ENCODE data around the gene ZFPM1. TPM values are rescaled to one million over a fixed set of nuclear protein-coding genes. Genes with fewer than 3 reads are reported as not detected.
A peak's percentile ranks its signal among the peaks of the same experiment; 100 is the strongest.

The ZFPM1 gene
- total and polyA plus RNA-seq, 4 donors, result 0.19 to 12.8 (median 5.3) TPM

- peaks cover 0 to 3% (median 2%) of the 10 kb centered on the region in 4 donors for H3K36me3 ChIP-seq (ENCODE audit: control insufficient read depth in 4 of 4, insufficient read depth in 3 of 4, low read depth in 1 of 4, low read length in 3 of 4)
Observed at GRCh38 chr16:88522276-88522949, 69.3 kb downstream of the ZFPM1 start.

GRCh38 chr16:88523309-88524161 lies 70.5 kb downstream of the ZFPM1 start:
- 70% methylated on average over 47 of the region's 47 CpGs for WGBS
- Histone ChIP-seq H3K9me3 (ENCODE audit: control insufficient read depth in 4 of 4, low read length in 3 of 4) (no peaks in the 10 kb centered on the region), H3K27me3 (ENCODE audit: control insufficient read depth in 4 of 4, insufficient read depth in 4 of 4, low read length in 3 of 4) (no peaks in the 10 kb centered on the region), H3K27ac (ENCODE audit: low read depth in 1 of 2, low read length in 2 of 2) (no peak overlapping the region), H3K36me3 (ENCODE audit: control insufficient read depth in 4 of 4, insufficient read depth in 3 of 4, low read depth in 1 of 4, low read length in 3 of 4) (peaks cover 0 to 3% (median 2%) of the 10 kb centered on the region in 4 donors), H3K4me3 (ENCODE audit: low read depth in 1 of 3, low read length in 3 of 3) (no peak overlapping the region), H3K9ac (ENCODE audit: low read depth in 1 of 2, low read length in 2 of 2) (no peak overlapping the region), H3K4me1 (ENCODE audit: control insufficient read depth in 4 of 4, insufficient read depth in 4 of 4, low read length in 3 of 4) (peaks cover 7 to 33% (median 11%) of the 10 kb centered on the region in 4 donors)
- TF ChIP-seq NR2F2 (IDR thresholded peaks at IDR 0.05), result no peak
- DNase-seq (ENCODE audit: low spot score), result peak; percentile 73

More at GRCh38 chr16:88522276-88522949, 69.3 kb downstream of the ZFPM1 start:
- H3K27me3 ChIP-seq (ENCODE audit: control insufficient read depth in 4 of 4, insufficient read depth in 4 of 4, low read length in 3 of 4), result no peaks in the 10 kb centered on the region
- H3K4me3 ChIP-seq (ENCODE audit: low read depth in 1 of 3, low read length in 3 of 3), result no peak overlapping the region
- H3K9ac ChIP-seq (ENCODE audit: low read depth in 1 of 2, low read length in 2 of 2), result no peak overlapping the region
- peaks cover 7 to 33% (median 11%) of the 10 kb centered on the region in 4 donors for H3K4me1 ChIP-seq (ENCODE audit: control insufficient read depth in 4 of 4, insufficient read depth in 4 of 4, low read length in 3 of 4)
- no peak for TF ChIP-seq MAX (IDR thresholded peaks at IDR 0.05)
- TF ChIP-seq HNF4G (IDR thresholded peaks at IDR 0.05), result no peak
- TF ChIP-seq RXRA (IDR thresholded peaks at IDR 0.05), result no peak
- 90% methylated on average over 24 of the region's 24 CpGs for WGBS
- no peak for DNase-seq (ENCODE audit: low spot score)
- no peak overlapping the region for H3K27ac ChIP-seq (ENCODE audit: low read depth in 1 of 2, low read length in 2 of 2)
- no peaks in the 10 kb centered on the region for H3K9me3 ChIP-seq (ENCODE audit: control insufficient read depth in 4 of 4, low read length in 3 of 4)

GRCh38 chr16:88524274-88524972 lies 71.3 kb downstream of the ZFPM1 start:
- no peaks in the 10 kb centered on the region for H3K27me3 ChIP-seq (ENCODE audit: control insufficient read depth in 4 of 4, insufficient read depth in 4 of 4, low read length in 3 of 4)

GRCh38 chr16:88524973-88525662 lies 72.0 kb downstream of the ZFPM1 start:
- Histone ChIP-seq H3K9ac (ENCODE audit: low read depth in 1 of 2, low read length in 2 of 2) (no peak overlapping the region), H3K9me3 (ENCODE audit: control insufficient read depth in 4 of 4, low read length in 3 of 4) (no peaks in the 10 kb centered on the region), H3K36me3 (ENCODE audit: control insufficient read depth in 4 of 4, insufficient read depth in 3 of 4, low read depth in 1 of 4, low read length in 3 of 4) (peaks cover 2 to 14% (median 8%) of the 10 kb centered on the region in 4 donors), H3K27ac (ENCODE audit: low read depth in 1 of 2, low read length in 2 of 2) (no peak overlapping the region), H3K4me1 (ENCODE audit: control insufficient read depth in 4 of 4, insufficient read depth in 4 of 4, low read length in 3 of 4) (peaks cover 7 to 33% (median 11%) of the 10 kb centered on the region in 4 donors), H3K27me3 (ENCODE audit: control insufficient read depth in 4 of 4, insufficient read depth in 4 of 4, low read length in 3 of 4) (no peaks in the 10 kb centered on the region), H3K4me3 (ENCODE audit: low read depth in 1 of 3, low read length in 3 of 3) (no peak overlapping the region)
- 57% methylated on average over 18 of the region's 18 CpGs for WGBS
- DNase-seq (ENCODE audit: low spot score), result no peak
- TF ChIP-seq TAF1 (conservative IDR thresholded peaks at IDR 0.05) (no peak), RXRA (IDR thresholded peaks at IDR 0.05) (peak in 1 of 2 donors; percentile 14), ATF3 (IDR thresholded peaks at IDR 0.05) (no peak), JUND (IDR thresholded peaks at IDR 0.05) (no peak), HNF4G (IDR thresholded peaks at IDR 0.05) (no peak), RAD21 (IDR thresholded peaks at IDR 0.05) (peak in 1 of 2 donors; percentile 17), REST (IDR thresholded peaks at IDR 0.05) (no peak), SP1 (IDR thresholded peaks at IDR 0.05) (no peak), ZBTB33 (IDR thresholded peaks at IDR 0.05) (no peak), NR2F2 (IDR thresholded peaks at IDR 0.05) (peak; percentile 59), YY1 (IDR thresholded peaks at IDR 0.05) (no peak)

More at GRCh38 chr16:88524274-88524972, 71.3 kb downstream of the ZFPM1 start:
- TF ChIP-seq NR2F2 (IDR thresholded peaks at IDR 0.05), result no peak
- Histone ChIP-seq H3K9me3 (ENCODE audit: control insufficient read depth in 4 of 4, low read length in 3 of 4) (no peaks in the 10 kb centered on the region), H3K27ac (ENCODE audit: low read depth in 1 of 2, low read length in 2 of 2) (no peak overlapping the region), H3K4me1 (ENCODE audit: control insufficient read depth in 4 of 4, insufficient read depth in 4 of 4, low read length in 3 of 4) (peaks cover 7 to 33% (median 11%) of the 10 kb centered on the region in 4 donors), H3K36me3 (ENCODE audit: control insufficient read depth in 4 of 4, insufficient read depth in 3 of 4, low read depth in 1 of 4, low read length in 3 of 4) (peaks cover 2 to 8% (median 5%) of the 10 kb centered on the region in 4 donors), H3K4me3 (ENCODE audit: low read depth in 1 of 3, low read length in 3 of 3) (no peak overlapping the region), H3K9ac (ENCODE audit: low read depth in 1 of 2, low read length in 2 of 2) (no peak overlapping the region)
- DNase-seq (ENCODE audit: low spot score), result peak; percentile 38
- 78% methylated on average over 18 of the region's 18 CpGs for WGBS

All from liver (tissue), 9 donors.